Activated CD8-positive, alpha-beta memory T cell treated with anti-CD3 and anti-CD28 coated beads for 48 hours (primary cell): ENCODE results near the gene EML6.

Source experiments
- DNase-seq, 3 experiments: peaks; one replicate each; pipeline ENCODE4 v3.0.0-alpha.2; 2020; ENCODE audit warnings: low read depth in 2 of 3, low spot score in 2 of 3

EML6 gene

DNA sequence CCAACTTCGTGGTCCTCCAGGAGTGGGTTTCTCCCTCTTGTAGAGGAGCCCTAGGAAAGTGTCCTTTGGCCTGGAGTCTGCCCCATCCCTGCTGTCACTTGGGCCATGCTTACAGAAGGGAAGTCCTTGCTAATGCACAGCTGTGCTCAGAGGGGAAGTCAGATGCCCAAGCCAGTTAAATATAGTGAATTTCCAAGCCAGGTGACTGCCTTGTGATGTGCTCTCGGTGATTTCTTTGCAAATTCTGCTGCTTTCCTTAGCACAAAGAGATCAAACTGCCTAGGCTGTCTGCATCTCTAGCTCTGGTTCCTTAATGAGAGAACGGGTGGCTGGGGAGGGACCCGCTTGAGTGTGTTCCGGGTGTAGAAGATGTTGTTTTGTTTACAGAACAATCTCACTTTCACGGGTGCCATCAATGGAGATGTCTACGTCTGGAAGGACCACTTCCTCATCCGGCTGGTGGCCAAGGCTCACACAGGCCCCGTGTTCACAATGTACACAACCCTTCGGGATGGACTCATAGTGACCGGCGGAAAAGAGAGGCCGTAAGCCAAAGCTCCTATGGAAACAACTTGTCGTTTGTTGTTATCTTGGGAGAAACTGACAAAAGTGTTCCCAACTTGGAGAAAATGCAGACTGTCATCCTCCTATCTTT lies 235.4 kb downstream of the EML6 start:
- no peak for DNase-seq

DNA sequence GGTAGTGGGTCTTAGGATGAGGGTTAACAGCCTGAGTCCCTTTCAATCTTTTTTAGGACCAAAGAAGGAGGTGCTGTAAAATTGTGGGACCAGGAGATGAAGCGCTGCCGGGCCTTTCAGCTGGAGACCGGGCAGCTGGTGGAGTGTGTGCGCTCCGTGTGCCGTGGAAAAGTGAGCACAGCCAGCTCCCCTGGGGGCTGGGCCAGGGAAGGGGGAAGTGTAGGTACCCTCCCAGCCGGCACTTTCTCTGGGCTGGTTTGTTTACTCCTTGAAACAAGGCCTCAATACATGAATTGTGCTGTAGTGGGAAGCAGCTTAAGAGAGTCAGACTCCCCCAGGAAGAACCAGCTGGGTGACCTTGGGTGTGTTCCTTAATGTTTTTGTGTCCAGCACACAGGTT lies 236.7 kb downstream of the EML6 start:
- DNase-seq = no peak

- DNase-seq = no peak
Observed at GRCh38 chr2:54962511-54962910, 239.0 kb downstream of the EML6 start.

DNA sequence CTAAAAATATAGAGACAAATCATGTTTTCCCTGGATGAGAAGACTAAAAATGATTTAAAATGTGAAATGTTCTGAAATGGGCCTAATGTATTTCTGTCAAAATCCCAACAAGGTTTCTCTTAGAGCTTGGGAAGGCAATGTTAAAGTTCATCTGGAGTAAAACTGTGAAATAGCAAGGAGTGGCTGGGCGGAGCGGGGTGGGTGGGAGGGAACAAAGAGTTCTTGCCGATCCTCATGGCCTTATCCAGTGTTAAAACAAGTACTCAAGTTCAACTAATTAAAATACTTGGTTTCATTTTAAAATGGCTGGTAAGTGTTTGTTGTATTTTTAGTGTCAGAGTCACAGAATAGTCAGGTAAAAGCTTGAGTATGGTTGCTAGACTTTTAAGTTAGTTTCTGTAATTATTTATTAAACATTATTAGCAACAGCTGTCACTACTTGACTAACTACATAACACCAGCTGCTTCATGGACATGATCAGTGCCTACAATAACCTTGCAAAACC lies 239.5 kb downstream of the EML6 start:
- no peak for DNase-seq

DNA sequence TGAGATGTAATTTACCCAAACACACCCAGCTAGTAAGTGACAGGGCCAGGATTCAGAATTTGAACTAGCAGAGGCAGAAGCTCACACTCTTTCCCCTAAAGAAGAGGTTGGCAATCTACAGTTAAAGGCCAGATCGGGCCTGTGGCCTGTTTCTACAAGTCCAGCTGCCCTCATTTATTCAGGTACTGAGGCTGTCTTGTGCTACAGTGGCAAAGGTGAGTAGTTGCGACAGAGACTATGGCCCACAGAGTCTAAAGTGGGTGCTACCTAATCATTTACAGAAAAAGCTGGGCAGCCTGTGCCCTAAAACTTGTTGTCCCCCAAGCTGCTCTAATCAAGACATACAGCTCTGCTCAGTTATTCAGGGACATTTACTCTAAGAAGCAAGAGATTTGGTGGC lies 240.0 kb downstream of the EML6 start:
- DNase-seq = no peak

DNA sequence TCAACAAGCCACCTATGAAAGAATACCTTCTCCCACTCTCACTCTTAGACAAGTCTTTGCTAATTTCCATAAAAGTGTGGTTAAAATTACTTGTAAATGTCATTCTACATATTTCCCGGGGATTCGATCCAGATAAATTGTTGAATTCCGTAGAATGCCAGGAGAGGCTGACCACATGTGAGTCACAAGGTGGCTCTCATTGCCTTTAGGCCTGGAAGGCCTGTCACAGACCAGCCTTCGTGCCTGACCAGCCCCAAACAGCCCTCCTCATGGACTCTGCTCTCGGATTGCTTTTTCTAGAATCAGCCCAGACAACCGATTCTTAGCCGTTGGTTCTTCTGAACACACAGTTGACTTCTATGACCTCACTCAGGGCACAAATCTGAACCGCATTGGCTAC lies 240.8 kb downstream of the EML6 start:
- no peak for DNase-seq

GRCh38 chr2:54964816-54965215 lies 241.4 kb downstream of the EML6 start:
- DNase-seq = no peak

- no peak for DNase-seq
Observed at GRCh38 chr2:54965425-54965824, 242.0 kb downstream of the EML6 start.

- no peak for DNase-seq
Observed at GRCh38 chr2:54966165-54966832, 242.8 kb downstream of the EML6 start.

- DNase-seq = no peak
Observed at GRCh38 chr2:54966837-54967236, 243.4 kb downstream of the EML6 start.

DNA sequence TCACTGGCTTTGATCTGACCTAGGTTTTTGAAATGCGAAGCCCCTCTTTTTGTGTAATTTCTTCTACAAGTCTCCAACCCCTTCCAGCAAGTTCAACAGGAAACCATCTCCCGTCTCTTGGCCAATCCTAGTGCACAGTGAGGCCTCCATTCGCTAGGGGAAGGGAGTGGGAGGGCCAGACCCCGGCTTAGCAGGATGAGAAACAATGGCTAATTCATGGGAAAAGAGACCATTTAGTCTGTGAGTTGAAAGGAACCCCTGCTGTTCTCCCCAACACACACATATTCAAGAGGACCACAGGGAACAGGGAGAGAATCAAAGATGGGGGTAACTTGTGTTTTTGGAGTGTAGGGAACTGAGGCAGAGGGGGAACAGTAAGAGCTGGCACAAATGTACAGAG lies 243.8 kb downstream of the EML6 start:
- no peak for DNase-seq

GRCh38 chr2:54967759-54968365 lies 244.4 kb downstream of the EML6 start:
- no peak for DNase-seq

GRCh38 chr2:54968561-54969218 lies 245.2 kb downstream of the EML6 start:
- DNase-seq = no peak

DNA sequence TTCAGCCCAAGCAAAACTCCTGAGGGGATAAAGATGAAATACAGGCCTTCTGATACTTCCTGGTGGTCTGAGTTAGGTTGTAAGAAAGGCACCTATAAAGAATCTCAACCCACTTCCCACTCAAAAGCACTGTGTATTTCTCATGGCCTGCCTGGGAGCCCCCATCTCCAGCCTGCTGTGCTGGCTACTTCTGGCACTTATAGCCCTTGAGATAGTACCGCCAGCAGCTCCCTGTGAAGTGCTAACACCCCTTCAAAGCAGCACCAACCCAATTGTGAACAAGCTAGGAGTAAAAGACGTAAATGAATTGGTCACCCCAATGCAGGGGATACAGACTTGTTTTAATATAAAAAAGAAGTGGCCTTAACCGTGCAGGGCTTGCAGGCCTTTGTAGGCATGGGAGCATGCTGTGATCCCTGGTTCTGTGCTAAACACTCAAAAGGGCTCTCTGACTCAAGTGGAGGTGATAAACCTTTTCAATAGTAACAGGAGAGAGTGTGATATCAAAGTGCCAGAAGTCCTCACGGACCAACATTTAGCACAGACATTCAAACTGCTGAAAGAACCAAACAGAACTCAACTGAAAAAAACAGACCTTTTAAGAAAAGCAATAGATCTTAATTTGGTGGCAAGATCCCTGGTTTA lies 246.0 kb downstream of the EML6 start:
- DNase-seq = no peak

DNA sequence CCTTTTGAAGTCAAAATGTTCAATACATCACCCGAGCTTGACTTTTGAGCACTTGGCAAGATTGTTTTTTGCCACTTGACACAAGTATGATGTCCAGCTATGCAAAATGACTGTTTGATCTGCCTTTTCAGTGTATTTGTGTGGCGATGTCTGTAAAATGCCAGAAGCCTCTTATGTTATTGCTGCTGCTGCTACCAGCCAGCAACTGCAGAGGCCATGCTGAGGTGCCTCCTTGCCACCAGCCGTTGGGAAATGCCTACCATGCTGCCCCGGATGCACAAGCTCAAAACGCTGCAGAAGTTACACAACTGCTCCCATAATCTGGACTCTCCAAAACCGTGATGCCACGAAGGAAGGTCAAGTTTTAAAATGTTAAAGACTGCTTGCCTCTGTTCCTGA lies 246.5 kb downstream of the EML6 start:
- DNase-seq = no peak

- DNase-seq = no peak
Observed at GRCh38 chr2:54975175-54975574, 251.7 kb downstream of the EML6 start.

GRCh38 chr2:54975598-54976492 lies 252.4 kb downstream of the EML6 start:
- no peak for DNase-seq

DNA sequence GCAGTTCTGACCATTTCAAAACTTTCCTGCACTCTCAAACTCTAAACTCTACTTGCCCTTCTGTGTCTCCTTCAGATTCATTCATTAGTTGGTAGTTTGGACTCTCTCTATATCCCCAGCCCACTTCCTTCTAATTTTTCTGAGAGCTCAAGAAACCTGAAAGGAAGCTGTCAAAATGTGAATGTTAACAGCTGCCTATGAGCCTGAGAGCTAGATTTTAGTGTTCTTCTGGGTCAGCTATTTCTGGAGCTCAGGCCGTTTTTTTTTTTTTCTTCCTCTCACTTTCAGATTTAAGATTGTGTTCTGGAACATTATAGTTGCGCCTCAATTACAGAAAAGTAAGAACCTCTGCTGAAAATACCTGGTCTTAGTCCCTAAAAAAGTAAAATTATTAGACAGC lies 253.7 kb downstream of the EML6 start:
- no peak for DNase-seq

GRCh38 chr2:54979321-54980044 lies 256.0 kb downstream of the EML6 start:
- no peak for DNase-seq

GRCh38 chr2:54981385-54981784 lies 257.9 kb downstream of the EML6 start:
- no peak for DNase-seq
